Stimulated activated naive CD8-positive, alpha-beta T cell treated with anti-CD3 and anti-CD28 coated beads, Interleukin-15, Interleukin-2, amounts not matched to agents 100 ng/mL and 50 ng/mL, for 24 hours (primary cell): ENCODE measurements around the gene RBBP8.

Experiments used
- H3K27ac Mint-ChIP-seq: one replicate; pipeline ENCODE4 v1.8.0; 2021; ENCODE audit warnings: mild to moderate bottlenecking, mixed read lengths
- H3K27me3 Mint-ChIP-seq: one replicate; pipeline ENCODE4 v1.8.0; 2021; ENCODE audit warnings: mixed read lengths
- H3K36me3 Mint-ChIP-seq: one replicate; pipeline ENCODE4 v1.8.0; 2021; ENCODE audit warnings: low read depth, mixed read lengths
- H3K4me1 Mint-ChIP-seq: one replicate; pipeline ENCODE4 v1.8.0; 2021; ENCODE audit warnings: low read depth, mixed read lengths
- H3K4me3 Mint-ChIP-seq: one replicate; pipeline ENCODE4 v1.8.0; 2021; ENCODE audit warnings: mild to moderate bottlenecking, mixed read lengths
- H3K9me3 Mint-ChIP-seq: one replicate; pipeline ENCODE4 v1.8.0; 2021; ENCODE audit warnings: mixed read lengths

The RBBP8 gene

GRCh38 chr18:22964116-22964515 is 31.0 kb downstream of the RBBP8 start:
- H3K27me3 Mint-ChIP-seq = no peaks in the 10 kb centered on the region
- no peaks in the 10 kb centered on the region for H3K9me3 Mint-ChIP-seq
- H3K4me1 Mint-ChIP-seq = peaks cover 11% of the 10 kb centered on the region
- H3K27ac Mint-ChIP-seq = peak overlapping the region; percentile 55
- H3K4me3 Mint-ChIP-seq = no peak overlapping the region
- peaks cover 65% of the 10 kb centered on the region for H3K36me3 Mint-ChIP-seq

GRCh38 chr18:22964722-22965121 is 31.6 kb downstream of the RBBP8 start:
- Mint-ChIP-seq H3K27ac (no peak overlapping the region), H3K36me3 (peaks cover 65% of the 10 kb centered on the region), H3K4me3 (no peak overlapping the region), H3K9me3 (no peaks in the 10 kb centered on the region), H3K4me1 (peaks cover 11% of the 10 kb centered on the region), H3K27me3 (no peaks in the 10 kb centered on the region)

- Mint-ChIP-seq H3K4me1 (peaks cover 11% of the 10 kb centered on the region), H3K9me3 (no peaks in the 10 kb centered on the region), H3K4me3 (no peak overlapping the region), H3K36me3 (peaks cover 68% of the 10 kb centered on the region), H3K27me3 (no peaks in the 10 kb centered on the region), H3K27ac (no peak overlapping the region)
These were observed 37.9 kb downstream of the RBBP8 start for GRCh38 chr18:22971038-22971437.

- Mint-ChIP-seq H3K4me1 (peaks cover 23% of the 10 kb centered on the region), H3K27me3 (no peaks in the 10 kb centered on the region), H3K36me3 (peaks cover 71% of the 10 kb centered on the region), H3K27ac (no peak overlapping the region), H3K9me3 (no peaks in the 10 kb centered on the region), H3K4me3 (no peak overlapping the region)
These were observed 40.9 kb downstream of the RBBP8 start for GRCh38 chr18:22974001-22974400.

DNA sequence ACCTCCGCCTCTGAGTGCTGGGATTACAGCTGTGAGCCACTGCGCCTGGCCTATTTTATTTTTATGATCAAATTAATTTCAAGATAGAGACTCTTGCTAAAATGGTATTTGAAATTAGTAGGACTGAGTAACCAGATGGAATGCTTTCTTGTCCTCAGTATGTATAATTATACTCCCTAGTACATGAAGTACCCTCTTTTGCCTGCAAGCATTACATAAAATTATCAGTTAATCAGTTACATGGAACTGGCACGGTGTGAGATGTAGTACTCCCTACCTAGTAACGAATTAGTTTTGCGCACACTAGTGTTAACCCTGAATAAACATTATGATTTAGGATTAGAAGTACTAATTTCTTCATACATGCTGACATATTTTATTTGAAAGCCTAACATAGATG is 41.6 kb downstream of the RBBP8 start:
- H3K36me3 Mint-ChIP-seq = peaks cover 68% of the 10 kb centered on the region
- H3K9me3 Mint-ChIP-seq = no peaks in the 10 kb centered on the region
- H3K27ac Mint-ChIP-seq = no peak overlapping the region
- no peak overlapping the region for H3K4me3 Mint-ChIP-seq
- peaks cover 26% of the 10 kb centered on the region for H3K4me1 Mint-ChIP-seq
- H3K27me3 Mint-ChIP-seq = no peaks in the 10 kb centered on the region

- H3K27me3 Mint-ChIP-seq = no peaks in the 10 kb centered on the region
- H3K27ac Mint-ChIP-seq = peak overlapping the region; percentile 22
- H3K4me1 Mint-ChIP-seq = peaks cover 26% of the 10 kb centered on the region
- no peak overlapping the region for H3K4me3 Mint-ChIP-seq
- H3K9me3 Mint-ChIP-seq = no peaks in the 10 kb centered on the region
- peaks cover 67% of the 10 kb centered on the region for H3K36me3 Mint-ChIP-seq
These were observed 42.4 kb downstream of the RBBP8 start for GRCh38 chr18:22975508-22975907.

DNA sequence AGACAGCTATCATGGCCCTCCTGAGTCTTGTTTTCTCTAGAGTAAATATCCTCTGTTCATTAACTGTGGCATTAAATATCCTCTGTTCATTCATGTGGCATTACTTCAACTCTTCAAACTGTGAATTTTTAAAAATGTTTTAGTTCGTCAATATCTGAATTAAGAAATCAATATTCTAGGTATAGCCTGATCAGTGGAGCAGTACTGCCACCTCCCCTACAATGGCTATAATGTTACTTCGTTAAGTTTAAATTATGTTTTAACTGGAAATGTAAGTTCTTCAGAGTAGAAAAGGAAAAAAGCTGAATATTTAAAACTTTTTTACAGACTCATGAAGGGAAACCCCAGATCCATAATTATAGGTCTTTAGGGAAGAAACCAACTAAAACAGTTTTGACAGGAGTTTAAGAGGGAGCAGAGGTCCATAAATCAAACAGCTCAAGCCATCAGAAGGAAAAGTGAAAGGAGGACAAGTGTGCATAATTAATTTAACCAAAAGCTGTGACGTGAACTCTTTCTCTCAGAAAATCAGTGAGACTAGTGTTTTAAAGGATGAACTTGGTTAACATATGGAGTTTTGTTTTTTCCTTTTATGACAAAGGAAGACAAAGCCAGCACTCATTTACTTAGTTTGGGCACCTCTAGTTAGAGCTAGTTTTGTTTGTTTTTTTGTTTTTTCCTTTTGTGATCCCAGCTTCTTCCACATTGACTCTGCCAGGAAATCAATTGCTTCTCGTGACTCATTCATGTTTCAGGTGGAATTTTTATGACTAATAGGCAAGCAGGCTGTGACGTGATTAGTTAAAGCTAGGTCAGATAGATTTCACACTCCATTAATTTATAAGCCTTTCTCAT is 44.9 kb downstream of the RBBP8 start:
- peaks cover 67% of the 10 kb centered on the region for H3K36me3 Mint-ChIP-seq
- peaks cover 20% of the 10 kb centered on the region for H3K4me1 Mint-ChIP-seq
- H3K27ac Mint-ChIP-seq = peak overlapping the region; percentile 16
- no peak overlapping the region for H3K4me3 Mint-ChIP-seq
- H3K27me3 Mint-ChIP-seq = no peaks in the 10 kb centered on the region
- no peaks in the 10 kb centered on the region for H3K9me3 Mint-ChIP-seq

- Mint-ChIP-seq H3K9me3 (no peaks in the 10 kb centered on the region), H3K27ac (no peak overlapping the region), H3K4me1 (peaks cover 19% of the 10 kb centered on the region), H3K36me3 (peaks cover 62% of the 10 kb centered on the region), H3K4me3 (no peak overlapping the region), H3K27me3 (no peaks in the 10 kb centered on the region)
These were observed 47.3 kb downstream of the RBBP8 start for GRCh38 chr18:22980394-22980793.

DNA sequence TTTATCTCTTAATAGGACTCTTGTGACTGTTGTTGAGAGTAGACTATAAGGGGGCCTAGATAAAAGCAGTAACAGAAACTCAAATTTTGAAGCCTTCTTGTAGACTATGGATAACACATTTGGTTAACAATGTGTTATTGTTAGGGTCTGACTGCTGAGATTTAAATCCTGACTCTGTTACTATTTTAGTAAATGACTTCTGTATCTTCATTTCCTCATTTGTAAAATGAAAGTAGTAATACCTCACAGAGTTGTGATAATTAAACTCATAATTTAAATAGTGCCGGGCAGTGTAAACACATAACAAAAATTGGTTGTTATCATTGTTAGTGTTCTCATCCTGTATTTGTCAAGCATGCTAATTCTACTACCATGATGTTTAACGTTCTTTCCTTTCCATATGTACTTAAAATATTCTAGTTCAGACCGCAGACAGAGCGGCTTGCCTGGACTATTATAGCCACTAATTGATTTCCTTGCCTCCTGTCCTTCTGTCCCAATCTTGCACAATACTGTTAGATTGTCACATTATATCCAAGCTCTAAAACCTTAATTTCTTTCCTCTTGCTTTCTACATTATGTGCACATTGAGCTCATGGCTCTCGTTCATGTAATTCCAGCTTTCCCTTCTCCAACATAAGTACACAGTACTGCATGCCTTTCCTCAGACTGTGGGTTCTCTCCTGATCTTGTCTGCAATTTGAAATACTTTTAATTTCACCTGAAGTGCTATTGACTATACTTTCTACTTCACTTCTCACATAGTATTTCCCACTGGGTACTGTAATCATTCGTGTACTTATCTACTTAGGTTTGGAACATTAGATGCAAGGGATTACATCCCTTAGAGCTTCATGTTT is 48.4 kb downstream of the RBBP8 start:
- no peak overlapping the region for H3K27ac Mint-ChIP-seq

GRCh38 chr18:22983175-22983574 is 50.0 kb downstream of the RBBP8 start:
- peaks cover 52% of the 10 kb centered on the region for H3K36me3 Mint-ChIP-seq
- no peaks in the 10 kb centered on the region for H3K9me3 Mint-ChIP-seq
- H3K27me3 Mint-ChIP-seq = no peaks in the 10 kb centered on the region
- H3K27ac Mint-ChIP-seq = no peak overlapping the region
- peaks cover 10% of the 10 kb centered on the region for H3K4me1 Mint-ChIP-seq
- H3K4me3 Mint-ChIP-seq = no peak overlapping the region

More for the DNA sequence above, 48.4 kb downstream of the RBBP8 start:
- Mint-ChIP-seq H3K4me1 (peaks cover 16% of the 10 kb centered on the region), H3K9me3 (no peaks in the 10 kb centered on the region), H3K27me3 (no peaks in the 10 kb centered on the region), H3K4me3 (no peak overlapping the region), H3K36me3 (peaks cover 58% of the 10 kb centered on the region)

DNA sequence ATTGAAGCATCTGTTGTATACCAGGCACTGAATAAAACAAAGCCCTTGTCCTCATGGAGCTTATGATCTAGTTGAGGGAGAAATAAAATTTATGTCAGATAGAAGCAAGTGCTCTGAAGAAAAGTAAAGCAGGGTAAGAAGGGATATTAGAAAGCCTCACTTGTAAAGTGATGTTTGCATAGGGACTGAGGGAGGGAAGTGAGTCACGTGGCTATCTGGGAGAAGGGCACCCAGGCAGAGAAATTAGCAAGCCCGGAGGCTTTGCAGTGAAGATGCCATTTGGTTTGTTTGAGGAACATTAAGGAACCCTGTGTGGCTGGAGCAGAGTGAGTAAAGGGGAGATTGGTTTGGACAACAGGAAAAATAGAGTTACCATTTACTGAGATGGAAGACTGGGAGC is 52.1 kb downstream of the RBBP8 start:
- H3K4me1 Mint-ChIP-seq = no peaks in the 10 kb centered on the region
- H3K27me3 Mint-ChIP-seq = no peaks in the 10 kb centered on the region
- H3K9me3 Mint-ChIP-seq = no peaks in the 10 kb centered on the region
- no peak overlapping the region for H3K27ac Mint-ChIP-seq
- H3K36me3 Mint-ChIP-seq = peaks cover 43% of the 10 kb centered on the region
- H3K4me3 Mint-ChIP-seq = no peak overlapping the region

GRCh38 chr18:22987547-22988189 is 54.5 kb downstream of the RBBP8 start:
- no peak overlapping the region for H3K4me3 Mint-ChIP-seq
- H3K4me1 Mint-ChIP-seq = no peaks in the 10 kb centered on the region
- no peaks in the 10 kb centered on the region for H3K27me3 Mint-ChIP-seq
- H3K9me3 Mint-ChIP-seq = no peaks in the 10 kb centered on the region
- peaks cover 46% of the 10 kb centered on the region for H3K36me3 Mint-ChIP-seq
- no peak overlapping the region for H3K27ac Mint-ChIP-seq

GRCh38 chr18:22988208-22988607 is 55.1 kb downstream of the RBBP8 start:
- Mint-ChIP-seq H3K9me3 (no peaks in the 10 kb centered on the region), H3K27me3 (no peaks in the 10 kb centered on the region), H3K36me3 (peaks cover 46% of the 10 kb centered on the region), H3K27ac (no peak overlapping the region), H3K4me3 (no peak overlapping the region), H3K4me1 (no peaks in the 10 kb centered on the region)

- no peak overlapping the region for H3K4me3 Mint-ChIP-seq
- H3K9me3 Mint-ChIP-seq = no peaks in the 10 kb centered on the region
- no peaks in the 10 kb centered on the region for H3K27me3 Mint-ChIP-seq
- H3K27ac Mint-ChIP-seq = no peak overlapping the region
- H3K36me3 Mint-ChIP-seq = peaks cover 69% of the 10 kb centered on the region
- H3K4me1 Mint-ChIP-seq = no peaks in the 10 kb centered on the region
These were observed 65.2 kb downstream of the RBBP8 start for GRCh38 chr18:22998344-22998743.

GRCh38 chr18:22999212-22999611 is 66.1 kb downstream of the RBBP8 start:
- Mint-ChIP-seq H3K4me1 (no peaks in the 10 kb centered on the region), H3K27ac (no peak overlapping the region), H3K36me3 (peaks cover 74% of the 10 kb centered on the region), H3K27me3 (no peaks in the 10 kb centered on the region), H3K4me3 (no peak overlapping the region), H3K9me3 (no peaks in the 10 kb centered on the region)
